D341Med (cell line): Measurements from ENCODE around the gene RAB8B.

Experiments
- DNase-seq: peaks from one replicate; pipeline ENCODE4 v3.0.0; 2012; ENCODE audit warnings: low spot score

Gene RAB8B

DNA sequence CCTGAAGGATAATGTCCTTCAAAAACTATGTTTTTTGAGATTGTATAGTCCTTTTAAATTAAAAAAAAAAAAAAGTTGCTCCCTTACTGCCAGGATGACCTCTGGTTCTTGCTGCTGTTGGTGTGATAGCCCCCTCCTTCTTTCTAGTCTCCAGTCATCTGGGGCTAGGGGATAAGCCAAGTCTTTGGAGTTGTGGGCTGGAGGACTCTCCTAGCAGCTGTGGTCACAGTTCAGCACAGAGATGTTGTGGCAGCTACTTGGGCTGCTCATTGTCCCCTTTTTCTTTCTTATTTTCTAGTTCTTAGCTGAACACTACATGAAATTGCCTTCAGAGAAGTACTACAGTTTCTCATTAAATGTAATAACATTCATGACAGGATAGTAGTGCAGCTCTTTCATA is 48.8 kb downstream of the RAB8B start:
- DNase-seq, result no peak

DNA sequence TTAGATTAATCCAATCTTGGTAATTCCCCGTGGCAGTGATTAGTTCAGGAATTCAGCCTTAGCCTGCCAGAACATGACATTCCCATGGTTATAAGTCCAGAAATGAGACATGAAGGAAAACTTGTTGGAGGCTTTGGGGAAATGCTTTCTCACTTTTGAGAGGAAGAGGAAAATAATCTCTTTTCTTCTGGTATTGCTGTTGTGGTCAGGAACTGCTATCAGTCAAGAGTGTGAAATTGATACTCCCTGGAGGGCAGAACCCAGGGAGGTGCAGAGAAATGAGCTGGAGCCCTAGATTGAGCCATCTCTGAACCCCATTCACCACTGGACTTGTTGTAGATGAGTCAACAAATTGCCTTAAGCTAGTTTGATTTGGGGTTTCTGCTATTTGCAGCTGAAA is 49.4 kb downstream of the RAB8B start:
- DNase-seq, result no peak

DNA sequence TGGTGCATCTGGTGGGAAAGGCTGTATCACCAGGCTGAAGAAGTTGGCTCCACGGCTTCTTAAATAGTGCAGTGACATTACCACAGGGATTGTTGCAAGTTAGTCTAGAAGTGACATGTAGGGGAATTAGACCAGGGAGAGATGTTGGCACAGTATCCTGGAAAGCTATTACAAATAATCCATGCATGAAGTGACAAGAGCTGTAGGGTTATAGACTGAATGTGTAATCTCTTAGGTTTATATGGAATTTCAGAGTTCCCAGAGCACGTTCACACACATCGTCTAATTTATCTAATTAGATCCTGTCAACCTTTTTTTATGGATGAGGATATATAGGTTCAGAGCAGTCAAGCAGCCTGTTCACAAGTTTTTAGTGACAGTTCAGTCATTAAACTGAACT is 50.7 kb downstream of the RAB8B start:
- DNase-seq, result no peak

DNA sequence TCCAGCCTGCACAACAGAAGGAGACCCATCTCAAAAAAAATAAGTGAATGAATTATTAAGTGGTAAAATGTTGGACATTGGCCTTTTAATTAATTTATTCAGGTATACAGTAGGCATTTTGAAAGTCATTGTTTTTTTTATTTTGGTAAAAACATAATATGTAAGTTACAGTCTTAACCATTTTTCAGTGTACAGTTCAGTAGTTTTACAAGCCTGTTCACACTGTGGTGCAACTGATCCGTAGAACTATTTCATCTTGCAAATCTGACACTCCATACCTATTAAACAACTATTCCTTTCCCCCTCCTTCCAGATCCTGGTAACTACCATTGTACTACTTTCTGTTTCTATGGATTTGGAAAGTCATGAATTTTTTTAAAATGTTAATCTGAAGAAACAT is 51.9 kb downstream of the RAB8B start:
- DNase-seq, result no peak

DNA sequence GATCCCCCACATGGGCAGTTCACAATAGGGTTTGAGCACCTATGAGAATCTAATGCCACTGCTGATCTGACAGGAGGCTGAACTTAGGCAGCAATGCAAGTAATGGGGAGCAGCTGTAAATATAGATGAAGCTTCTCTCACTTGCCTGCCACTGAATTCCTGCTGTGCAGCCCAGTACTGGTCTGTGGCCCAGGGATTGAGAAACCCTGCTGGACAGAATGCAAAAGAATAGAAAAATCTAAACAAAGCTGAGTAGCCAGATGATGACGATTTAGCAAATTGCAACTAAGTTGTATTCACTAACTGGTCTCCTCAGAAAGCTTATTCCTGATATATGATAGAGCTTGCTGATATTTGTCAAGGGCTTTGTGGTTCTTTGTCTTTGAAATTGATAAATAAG is 53.7 kb downstream of the RAB8B start:
- no peak for DNase-seq

DNA sequence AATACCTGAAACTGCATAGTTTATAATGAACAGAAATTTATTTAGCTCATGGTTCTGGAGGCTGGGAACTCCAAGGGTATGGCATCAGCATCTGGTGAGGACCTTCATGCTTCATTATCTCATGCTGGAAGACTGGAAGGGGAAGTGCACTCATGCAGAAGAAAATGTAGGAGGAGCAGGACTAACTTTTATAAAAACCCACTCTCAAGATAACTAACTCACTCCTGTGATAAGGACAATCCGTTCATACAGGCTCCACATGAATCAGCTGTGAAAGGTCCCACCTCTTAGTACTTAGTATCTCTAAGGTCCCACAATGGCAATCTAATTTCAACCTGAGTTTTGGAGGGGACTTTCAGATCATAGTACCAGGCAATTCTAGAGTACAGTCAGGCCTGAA is 54.4 kb downstream of the RAB8B start:
- no peak for DNase-seq

DNA sequence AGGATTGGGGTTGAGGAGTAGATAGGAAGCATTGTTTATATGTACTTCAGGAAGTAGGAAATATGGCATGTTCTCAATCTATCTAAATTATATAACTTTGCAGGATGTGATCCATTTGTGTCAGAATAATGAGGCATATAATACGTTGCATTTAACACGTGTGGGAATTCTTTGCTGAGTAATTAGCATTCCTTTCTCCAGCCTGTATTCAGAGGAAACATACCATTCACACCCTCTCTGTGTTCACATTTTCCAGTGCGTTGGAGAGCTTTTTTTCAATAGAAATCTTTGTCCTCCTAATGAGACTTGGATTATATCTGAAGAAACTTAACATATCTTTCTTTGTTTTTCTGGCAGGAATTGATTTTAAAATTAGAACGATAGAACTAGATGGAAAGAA is 55.0 kb downstream of the RAB8B start:
- no peak for DNase-seq

DNA sequence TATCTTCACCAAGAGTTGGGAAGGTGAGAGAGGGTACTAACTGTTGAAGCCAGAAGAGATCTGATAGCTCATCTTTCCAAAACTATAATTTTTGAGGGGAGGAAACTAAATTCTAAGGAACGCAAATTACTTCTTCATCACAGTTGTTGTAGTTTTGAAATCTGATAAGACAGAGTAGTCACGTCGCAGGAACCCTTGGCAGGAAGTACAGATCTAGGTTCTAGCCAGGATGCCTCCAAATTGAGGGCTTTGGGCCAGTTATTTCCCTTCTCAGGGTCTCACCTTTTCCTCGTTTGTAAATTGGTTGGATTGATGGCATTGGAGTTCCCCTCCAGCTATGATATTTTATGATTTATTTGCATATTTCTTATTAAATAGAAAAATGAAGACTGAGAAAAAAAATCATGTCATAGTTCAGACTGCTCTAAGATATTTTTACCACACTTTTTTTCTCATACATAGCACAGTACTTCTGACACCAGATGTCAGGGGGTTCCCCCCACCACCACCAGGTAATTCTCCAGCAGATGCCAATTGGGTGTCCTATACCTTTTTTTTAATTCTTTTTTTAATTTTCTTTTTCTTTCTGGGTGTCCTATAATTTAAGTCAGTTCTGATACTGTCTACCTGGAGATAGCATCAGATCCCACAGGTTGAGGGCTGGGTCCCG is 55.7 kb downstream of the RAB8B start:
- DNase-seq, result no peak

DNA sequence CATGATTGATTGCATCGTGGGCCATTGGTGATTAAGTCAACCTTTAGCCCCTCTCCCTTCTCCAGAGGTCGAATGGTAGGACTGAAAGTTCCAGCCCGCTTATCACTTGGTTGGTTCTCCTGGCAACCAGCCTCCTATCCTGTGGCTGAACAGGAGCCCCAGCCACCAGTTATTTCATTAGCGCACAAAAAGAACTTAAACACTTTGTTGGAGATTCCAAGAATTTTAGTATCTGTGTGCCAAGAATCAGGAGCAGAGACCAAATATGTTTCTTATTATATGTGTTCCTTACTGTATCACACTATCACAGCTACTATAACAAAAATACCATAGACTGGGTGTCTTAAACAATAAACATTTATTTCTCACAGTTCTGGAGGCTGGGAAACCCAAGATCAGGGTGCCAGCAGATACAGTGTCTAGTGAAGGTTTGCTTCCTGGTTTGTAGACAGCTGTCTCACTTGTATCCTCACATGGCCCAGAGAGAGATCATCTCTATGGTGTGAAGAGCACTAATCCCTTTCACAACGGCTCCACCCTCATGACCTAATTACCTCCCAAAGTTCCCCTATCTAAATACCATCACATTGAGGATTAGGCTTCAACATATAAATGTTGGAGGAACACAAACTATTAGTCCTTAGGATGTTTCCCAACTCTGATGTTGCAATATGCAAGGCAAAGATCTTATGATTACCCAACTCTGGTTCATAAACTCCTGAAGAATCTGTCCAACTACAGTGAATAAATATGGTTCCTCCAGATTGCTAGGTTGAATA is 57.5 kb downstream of the RAB8B start:
- no peak for DNase-seq

DNA sequence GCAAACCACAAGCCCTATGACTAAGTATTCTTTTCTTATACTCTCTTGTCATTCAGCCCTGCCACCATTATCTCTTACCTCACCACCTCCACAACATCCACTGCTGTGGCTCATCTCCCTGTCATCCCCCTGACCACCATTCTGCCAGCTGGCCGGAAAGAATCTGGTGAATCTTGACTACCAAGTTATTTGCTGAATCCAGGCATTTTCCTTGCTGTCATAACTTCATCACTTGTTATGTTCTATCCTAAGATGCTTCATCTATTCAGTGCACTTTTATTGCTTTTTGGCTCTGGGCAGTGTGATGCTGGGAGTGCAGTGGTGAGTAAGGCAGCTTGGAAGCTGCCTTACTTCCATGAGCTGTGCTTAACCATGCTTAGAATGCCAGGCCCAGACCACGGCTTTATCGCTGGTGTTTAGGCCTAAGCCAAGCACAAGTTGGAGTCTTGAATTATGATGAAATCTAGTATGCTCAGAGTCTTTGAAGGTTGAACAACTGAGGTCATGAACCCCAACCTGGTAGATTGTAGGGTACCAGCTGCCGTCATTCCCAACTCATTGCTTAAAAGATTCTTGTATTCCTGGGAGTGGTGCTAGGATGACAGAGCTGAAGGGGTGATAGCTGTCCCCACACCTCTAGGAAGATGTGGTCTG is 61.0 kb downstream of the RAB8B start:
- DNase-seq, result no peak

DNA sequence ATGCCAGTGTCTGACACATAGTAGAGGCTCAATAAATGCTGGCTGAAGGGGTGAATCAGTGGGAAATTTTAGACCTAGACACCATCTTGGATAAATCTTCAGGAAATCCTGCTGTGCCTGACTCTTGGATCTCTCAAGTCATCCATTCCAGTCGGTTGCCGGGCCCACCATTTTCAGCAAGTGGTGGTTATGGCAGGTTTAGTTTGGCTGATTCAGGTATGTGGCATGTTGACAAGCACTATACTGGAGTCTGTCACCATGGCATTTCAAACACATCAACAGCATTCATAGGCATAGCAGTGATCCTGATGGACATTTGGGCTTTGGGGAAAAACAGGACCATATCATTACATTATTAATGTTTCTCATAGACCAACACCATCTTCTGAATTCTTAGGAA is 62.3 kb downstream of the RAB8B start:
- no peak for DNase-seq

DNA sequence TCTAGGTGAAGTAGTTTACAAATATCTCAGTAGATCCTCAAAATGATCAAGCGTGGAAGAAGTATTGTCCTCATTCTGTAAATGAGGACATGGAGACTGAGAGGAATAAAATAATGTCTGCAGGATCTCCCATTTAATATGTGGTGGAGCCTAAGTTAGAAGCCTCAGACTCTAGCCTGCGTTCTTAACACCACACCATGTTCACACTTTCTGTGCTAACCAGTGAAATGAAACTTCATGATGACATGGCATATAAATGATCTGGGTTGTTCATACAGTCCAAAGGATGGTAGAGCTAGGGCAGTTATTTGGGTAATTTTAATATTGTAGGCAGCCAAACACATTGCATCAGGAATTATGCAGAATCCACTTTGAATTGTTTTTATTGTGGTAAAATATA is 62.9 kb downstream of the RAB8B start:
- DNase-seq, result no peak

DNA sequence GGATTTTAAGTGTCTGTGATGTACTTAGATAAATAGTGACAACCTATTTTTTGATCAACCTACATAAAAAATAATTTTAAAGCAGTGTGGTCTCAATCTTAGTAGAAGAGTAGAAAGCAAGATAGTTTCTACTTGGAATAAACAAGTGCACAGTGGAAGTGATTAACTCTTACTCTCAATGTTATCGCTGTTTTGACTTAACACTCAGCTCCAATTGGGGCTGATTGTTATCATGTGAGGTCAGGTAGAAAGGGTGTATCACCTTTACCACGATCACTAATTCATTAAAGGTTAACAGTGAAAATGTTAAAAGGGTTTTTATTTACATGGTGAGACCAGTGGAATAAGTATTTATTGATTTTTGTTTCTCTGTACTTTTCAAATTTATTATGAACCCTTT is 65.6 kb downstream of the RAB8B start:
- no peak for DNase-seq

DNA sequence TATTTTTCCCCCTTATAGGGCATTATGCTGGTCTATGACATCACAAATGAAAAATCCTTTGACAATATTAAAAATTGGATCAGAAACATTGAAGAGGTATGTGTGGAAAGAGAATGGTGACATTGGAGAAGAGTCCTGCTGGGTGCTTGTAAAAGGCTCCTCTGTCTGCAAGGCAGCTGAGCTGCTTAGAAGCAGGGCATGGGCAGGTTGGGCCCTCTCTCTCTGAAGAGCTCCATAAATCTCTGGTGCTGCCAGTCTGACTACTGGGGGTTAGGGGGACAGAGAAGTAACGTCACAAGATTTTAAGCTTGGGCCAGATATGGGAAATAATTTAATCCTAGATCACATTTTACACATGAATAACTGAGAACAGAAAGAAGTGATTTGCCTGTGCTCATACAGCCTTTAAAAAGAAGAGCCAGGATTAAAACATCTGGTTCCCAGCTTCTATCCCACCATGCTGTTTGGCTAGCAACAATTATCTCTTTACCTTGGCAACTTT is 66.1 kb downstream of the RAB8B start:
- no peak for DNase-seq

DNA sequence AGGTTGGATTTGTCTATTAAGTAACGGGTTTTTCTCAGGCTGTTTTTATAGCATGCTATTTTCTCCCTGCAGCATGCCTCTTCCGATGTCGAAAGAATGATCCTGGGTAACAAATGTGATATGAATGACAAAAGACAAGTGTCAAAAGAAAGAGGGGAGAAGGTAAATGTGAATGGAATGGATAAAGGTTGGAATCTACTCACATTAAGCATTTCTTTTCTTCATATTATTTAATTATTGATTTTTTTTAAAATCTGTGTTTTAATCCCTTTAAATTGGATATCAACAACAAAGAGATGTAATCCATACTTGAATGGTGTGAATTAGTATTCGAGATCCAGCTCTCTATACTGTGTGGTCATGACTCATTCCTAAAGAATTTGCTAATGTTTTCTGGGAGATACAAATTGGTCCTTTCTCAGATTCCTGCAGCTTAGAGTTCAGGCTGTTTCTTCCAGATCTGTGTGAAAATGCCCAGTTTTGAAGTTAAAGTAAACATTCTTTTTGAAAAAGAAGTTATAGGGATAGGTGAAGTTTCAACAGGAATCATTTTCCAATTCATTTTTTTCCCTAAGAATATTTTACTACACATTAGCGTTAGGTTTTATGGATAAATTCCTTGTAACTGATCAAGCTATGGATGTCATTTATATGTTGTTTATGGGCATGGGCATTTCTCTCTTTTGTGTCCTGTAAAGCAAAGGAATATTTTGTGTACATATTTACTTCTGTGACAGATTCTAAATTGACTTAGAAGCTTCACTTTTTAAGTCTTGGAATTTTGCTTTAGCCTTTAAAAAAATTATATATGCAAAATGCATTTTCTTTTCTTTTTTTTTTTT is 67.2 kb downstream of the RAB8B start:
- DNase-seq, result no peak

DNA sequence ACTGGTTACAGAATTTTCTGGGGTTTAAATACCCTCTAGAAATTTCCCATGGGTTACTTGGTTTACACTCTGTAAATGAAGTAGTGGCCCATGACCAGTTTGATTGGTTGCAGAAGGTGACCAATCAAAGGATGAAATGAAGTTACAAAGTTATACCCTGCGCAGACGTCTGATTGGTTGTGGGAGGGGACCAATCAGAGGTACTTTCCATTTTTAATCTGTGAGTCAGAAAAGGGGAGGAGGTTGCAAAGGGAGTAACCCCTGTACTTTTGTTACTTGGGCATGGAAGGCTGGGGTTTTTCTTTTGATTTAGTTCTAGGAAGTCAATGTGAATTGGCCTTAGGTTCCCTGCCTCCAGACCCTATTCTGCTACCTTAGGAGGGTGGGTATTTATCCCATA is 69.3 kb downstream of the RAB8B start:
- DNase-seq, result no peak

DNA sequence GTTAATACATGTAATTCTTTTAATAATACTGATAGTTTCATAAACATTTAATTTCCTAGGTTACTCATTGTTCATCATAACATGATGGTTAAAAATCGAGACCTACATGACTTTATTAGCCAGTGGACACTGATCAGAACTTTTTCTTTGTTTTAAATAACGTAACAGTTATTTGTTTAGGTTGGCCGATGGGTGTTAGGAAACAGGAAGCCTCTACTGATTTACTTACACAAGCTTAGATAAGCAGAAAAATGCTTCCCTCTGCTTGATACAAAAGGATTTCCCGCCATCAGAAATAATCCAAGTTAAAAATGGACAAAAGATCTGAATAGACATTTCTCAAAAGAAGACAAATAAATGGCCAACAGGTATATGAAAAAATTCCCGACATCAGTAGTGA is 71.4 kb downstream of the RAB8B start:
- no peak for DNase-seq

DNA sequence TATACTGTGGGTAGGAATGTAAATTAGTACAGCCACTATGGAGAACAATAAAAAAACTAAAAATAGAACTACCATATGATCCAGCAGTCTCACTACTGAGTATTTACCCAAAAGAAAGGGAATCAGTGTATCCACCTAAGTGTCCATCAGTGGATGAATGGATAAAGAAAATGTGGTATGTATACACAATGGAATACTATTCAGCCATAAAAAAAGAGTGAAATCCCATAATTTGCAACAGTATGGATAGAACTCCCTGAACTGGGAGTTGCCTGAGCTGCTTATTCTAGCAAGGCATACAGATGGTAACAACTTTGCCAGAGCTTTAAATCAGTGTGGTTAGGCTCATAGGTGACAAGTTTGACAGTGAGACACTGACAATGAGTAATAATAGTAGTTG is 71.9 kb downstream of the RAB8B start:
- DNase-seq, result no peak

DNA sequence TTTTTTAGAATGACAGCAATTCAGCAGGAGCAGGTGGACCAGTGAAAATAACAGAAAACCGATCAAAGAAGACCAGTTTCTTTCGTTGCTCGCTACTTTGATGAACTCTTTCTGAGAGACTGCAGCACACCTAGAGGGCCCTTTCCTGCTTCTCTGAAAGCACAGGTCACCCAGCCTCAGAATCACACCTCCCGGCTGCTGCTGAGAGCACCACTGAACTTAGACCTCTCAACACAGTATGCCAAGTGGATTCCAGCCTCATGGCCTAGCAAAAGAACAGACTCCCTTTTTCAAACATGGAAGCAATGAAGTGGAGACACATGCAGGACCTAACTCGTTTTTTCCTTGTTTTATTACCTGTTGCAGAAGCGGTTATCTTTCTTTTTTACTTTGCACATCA is 74.1 kb downstream of the RAB8B start:
- no peak for DNase-seq

DNA sequence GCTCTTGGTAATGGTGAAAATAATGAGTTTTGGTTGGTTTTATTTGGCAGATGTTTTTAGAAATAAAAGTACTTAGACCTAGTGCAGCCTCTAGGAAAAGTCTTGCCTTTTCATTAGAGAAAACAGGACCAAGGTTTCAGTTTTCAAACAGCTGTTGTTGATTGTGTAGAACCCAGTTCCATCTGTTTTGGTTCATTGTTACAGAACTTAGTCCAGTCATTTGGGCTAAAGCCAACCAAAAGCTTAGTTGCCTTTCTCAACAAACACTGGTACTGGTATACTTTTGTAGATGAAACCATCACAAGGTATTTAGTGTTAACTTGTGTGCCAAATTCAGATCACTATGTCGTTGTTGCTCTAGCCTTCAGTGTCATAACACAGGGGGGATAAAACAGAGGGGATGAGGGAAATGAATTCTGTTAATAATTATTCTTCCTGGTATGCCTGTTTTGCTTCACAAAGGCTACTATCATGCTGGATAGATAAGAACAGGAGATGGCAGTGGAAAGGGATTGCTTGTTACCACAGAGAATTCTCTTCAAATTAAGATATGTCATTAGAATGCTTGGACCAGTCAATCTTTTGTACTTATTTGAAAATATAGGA is 75.4 kb downstream of the RAB8B start:
- DNase-seq, result no peak

DNA sequence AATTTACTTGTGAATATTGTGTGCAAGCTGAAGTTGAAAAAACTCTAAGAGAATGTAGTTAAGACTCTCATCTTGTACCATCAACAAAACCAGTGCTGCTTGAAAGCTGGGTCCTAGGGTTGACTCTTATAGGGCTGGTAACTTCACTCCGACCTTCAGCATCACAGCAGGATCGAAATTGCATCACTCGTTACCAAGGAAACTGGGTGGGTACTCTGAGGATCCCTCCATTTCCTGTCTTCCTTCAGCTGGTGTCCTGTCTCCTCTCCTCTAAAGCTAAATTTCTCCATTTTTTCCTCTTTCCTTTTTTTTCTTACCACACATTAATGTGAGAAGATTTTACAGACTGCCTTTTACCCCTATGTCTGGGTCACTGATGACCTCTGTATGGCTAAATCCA is 85.0 kb downstream of the RAB8B start:
- DNase-seq, result no peak
